Measurements from ENCODE around the gene CDS2. TPM values are rescaled to one million over a fixed set of nuclear protein-coding genes. Genes with fewer than 3 reads are reported as not detected.

The CDS2 gene
- total RNA-seq, 1 experiment from 2014 or later, result 66.3 TPM

- in situ Hi-C loops (cut with HindIII; ENCODE audit: low pct_unique_long_range_greater_than_20kb, low sequenced_read_pairs), result no loop called here
- no peak for DNase-seq (ENCODE audit: low read depth, low spot score)
Observed at GRCh38 chr20:5145365-5146098, 18.7 kb downstream of the CDS2 start.

GRCh38 chr20:5146099-5146668 is 19.4 kb downstream of the CDS2 start:
- DNase-seq (ENCODE audit: low read depth, low spot score), result no peak
- in situ Hi-C loops (cut with HindIII; ENCODE audit: low pct_unique_long_range_greater_than_20kb, low sequenced_read_pairs), result no loop called here

GRCh38 chr20:5146871-5147592 is 20.2 kb downstream of the CDS2 start:
- peak; percentile 41 for DNase-seq (ENCODE audit: low read depth, low spot score)
- in situ Hi-C loops (cut with HindIII; ENCODE audit: low pct_unique_long_range_greater_than_20kb, low sequenced_read_pairs), result no loop called here

- DNase-seq (ENCODE audit: low read depth, low spot score), result no peak
- in situ Hi-C loops (cut with HindIII; ENCODE audit: low pct_unique_long_range_greater_than_20kb, low sequenced_read_pairs), result no loop called here
Observed at GRCh38 chr20:5148581-5148980, 21.8 kb downstream of the CDS2 start.

GRCh38 chr20:5149892-5150225 is 23.1 kb downstream of the CDS2 start:
- DNase-seq (ENCODE audit: low read depth, low spot score), result no peak
- in situ Hi-C loops (cut with HindIII; ENCODE audit: low pct_unique_long_range_greater_than_20kb, low sequenced_read_pairs), result no loop called here

- DNase-seq (ENCODE audit: low read depth, low spot score), result peak; percentile 57
- in situ Hi-C loops (cut with HindIII; ENCODE audit: low pct_unique_long_range_greater_than_20kb, low sequenced_read_pairs), result no loop called here
Observed at GRCh38 chr20:5150226-5151076, 23.6 kb downstream of the CDS2 start.

- in situ Hi-C loops (cut with HindIII; ENCODE audit: low pct_unique_long_range_greater_than_20kb, low sequenced_read_pairs), result no loop called here
- DNase-seq (ENCODE audit: low read depth, low spot score), result no peak
Observed at GRCh38 chr20:5153152-5153467, 26.3 kb downstream of the CDS2 start.

- no peak for DNase-seq (ENCODE audit: low read depth, low spot score)
- in situ Hi-C loops (cut with HindIII; ENCODE audit: low pct_unique_long_range_greater_than_20kb, low sequenced_read_pairs), result no loop called here
Observed at GRCh38 chr20:5153612-5154542, 27.1 kb downstream of the CDS2 start.

- DNase-seq (ENCODE audit: low read depth, low spot score), result no peak
- in situ Hi-C loops (cut with HindIII; ENCODE audit: low pct_unique_long_range_greater_than_20kb, low sequenced_read_pairs), result no loop called here
Observed at GRCh38 chr20:5154543-5154925, 27.7 kb downstream of the CDS2 start.

- in situ Hi-C loops (cut with HindIII; ENCODE audit: low pct_unique_long_range_greater_than_20kb, low sequenced_read_pairs), result no loop called here
- DNase-seq (ENCODE audit: low read depth, low spot score), result no peak
Observed at GRCh38 chr20:5155404-5155803, 28.6 kb downstream of the CDS2 start.

GRCh38 chr20:5156675-5157448 is 30.1 kb downstream of the CDS2 start:
- in situ Hi-C loops (cut with HindIII; ENCODE audit: low pct_unique_long_range_greater_than_20kb, low sequenced_read_pairs), result no loop called here
- no peak for DNase-seq (ENCODE audit: low read depth, low spot score)

GRCh38 chr20:5159928-5160327 is 33.1 kb downstream of the CDS2 start:
- no peak for DNase-seq (ENCODE audit: low read depth, low spot score)
- in situ Hi-C loops (cut with HindIII; ENCODE audit: low pct_unique_long_range_greater_than_20kb, low sequenced_read_pairs), result no loop called here

GRCh38 chr20:5160882-5161281 is 34.1 kb downstream of the CDS2 start:
- in situ Hi-C loops (cut with HindIII; ENCODE audit: low pct_unique_long_range_greater_than_20kb, low sequenced_read_pairs), result no loop called here
- DNase-seq (ENCODE audit: low read depth, low spot score), result peak; percentile 46

- in situ Hi-C loops (cut with HindIII; ENCODE audit: low pct_unique_long_range_greater_than_20kb, low sequenced_read_pairs), result no loop called here
- no peak for DNase-seq (ENCODE audit: low read depth, low spot score)
Observed at GRCh38 chr20:5161536-5162164, 34.8 kb downstream of the CDS2 start.

GRCh38 chr20:5164645-5165625 is 38.1 kb downstream of the CDS2 start:
- in situ Hi-C loops (cut with HindIII; ENCODE audit: low pct_unique_long_range_greater_than_20kb, low sequenced_read_pairs), result no loop called here
- no peak for DNase-seq (ENCODE audit: low read depth, low spot score)
